GM12801 (cell line): ENCODE measurements around the gene TACR1.

ENCODE experiments used
- CTCF ChIP-seq: IDR thresholded peaks from one replicate; pipeline ENCODE4 v1.5.1; 2011; ENCODE audit warnings: control low read depth; ENCODE audit not compliant: insufficient read length; ENCODE audit errors: extremely low read depth

The TACR1 gene

DNA sequence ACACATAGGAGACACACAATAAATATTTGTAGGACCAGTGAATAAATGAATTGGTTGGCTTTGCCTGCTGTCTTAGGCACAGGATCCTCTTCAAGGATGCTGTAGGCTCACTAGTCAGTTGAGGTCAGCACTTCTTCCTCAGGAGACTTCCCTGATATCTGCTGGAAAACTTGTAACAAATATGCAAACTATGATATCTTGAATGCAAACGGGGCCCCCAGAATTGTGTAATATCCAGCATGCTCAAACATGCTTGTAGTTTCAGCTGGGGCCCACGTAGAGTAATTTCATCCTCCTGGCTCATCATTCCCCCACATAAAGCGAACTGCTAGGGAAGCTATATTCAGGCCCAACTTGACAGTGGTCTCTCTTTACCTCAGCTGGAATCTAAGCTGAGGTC is 197.3 kb downstream of the TACR1 start:
- TF ChIP-seq CTCF: no peak

- TF ChIP-seq CTCF: no peak
These were observed 199.9 kb downstream of the TACR1 start for GRCh38 chr2:74999468-74999867.
